K562 (cell line): ENCODE results near the gene RIMOC1. TPM values are rescaled to one million over a fixed set of nuclear protein-coding genes. Genes with fewer than 3 reads are reported as not detected.

ENCODE experiments used
- CREB1 ChIP-seq, 2 experiments: sonication (generic) in 1 of 2; formaldehyde crosslinking in 1 of 2; IDR thresholded peaks; 2 replicates each; pipeline versions ENCODE4 v1.6.1 to v1.8.0; 2012 to 2022; ENCODE audit warnings: inconsistent platforms in 1 of 2, mild to moderate bottlenecking in 1 of 2, missing genetic modification reagents in 1 of 2, moderate library complexity in 1 of 2
- ELF1 ChIP-seq: fragments of 200-800 bp; sonication (Bioruptor generic); IDR thresholded peaks from 2 replicates; pipeline ENCODE4 v1.6.1; 2016; ENCODE audit warnings: missing genetic modification characterization, missing compliant biosample characterization
- MECOM ChIP-seq: fragments of 250-450 bp; sonication (Bioruptor Pico); IDR thresholded peaks from 2 replicates; pipeline ENCODE4 v1.8.0; 2022; ENCODE audit warnings: inconsistent platforms
- MYBL2 ChIP-seq, 2 experiments: fragments of 450-650 bp in 1 of 2; sonication (generic) in 1 of 2; formaldehyde crosslinking in 1 of 2; IDR thresholded peaks; 2 replicates each; pipeline versions ENCODE4 v1.6.1 to v1.8.1; 2017 to 2022; ENCODE audit warnings: borderline replicate concordance in 1 of 2, inconsistent platforms in 1 of 2, low read depth in 1 of 2, mild to moderate bottlenecking in 1 of 2, missing genetic modification reagents in 1 of 2, moderate library complexity in 1 of 2
- REST ChIP-seq, 2 experiments: fragments of 450-650 bp; formaldehyde crosslinking in 1 of 2; IDR thresholded peaks; 2 replicates each; pipeline versions ENCODE4 v1.4.0 to v1.6.1; 2014 to 2020; ENCODE audit warnings: mild to moderate bottlenecking in 2 of 2, borderline replicate concordance in 1 of 2, low read depth in 1 of 2
- STAG1 ChIP-seq: sonication (generic); formaldehyde crosslinking; IDR thresholded peaks from 2 replicates; pipeline ENCODE4 v1.5.0; 2020; ENCODE audit warnings: missing genetic modification reagents, borderline replicate concordance
- ZBTB2 ChIP-seq: fragments of 450-650 bp; IDR thresholded peaks from 2 replicates; pipeline ENCODE4 v1.6.1; 2016; ENCODE audit warnings: antibody characterized with exemption
- polyA plus RNA-seq, 8 experiments: library from polyadenylated mRNA; depleted of rRNA in 4 of 8; stranded (reverse) in 5 of 8; unstranded in 3 of 8; fragments of >200 nt; fragmentation: Nextera tagmentation in 2 of 8; fragmentation: Illumina TruSeq in 1 of 8; extraction: Ambion mirVana in 2 of 8; extraction: Trizol in 1 of 8; gene quantifications; 2 replicates each; pipeline versions ENCODE4 v1.2.1 to v1.2.3, GENCODE V29; 2011 to 2014; ENCODE audit warnings: inconsistent platforms in 1 of 8, missing spikeins in 1 of 8
- total RNA-seq, 7 experiments: library from RNA; depleted of rRNA in 6 of 7; stranded (reverse); fragments of >200 nt in 6 of 7; fragmentation: Illumina TruSeq in 2 of 7; extraction: Trizol in 2 of 7; gene quantifications; 2 replicates each; pipeline versions ENCODE4 v1.2.1 to v1.2.3, GENCODE V29; 2011 to 2021; ENCODE audit warnings: low replicate concordance in 1 of 7
- TF ChIP-seq, protein P1 (sequence below): fragments of 150-350 bp; IDR thresholded peaks from 2 replicates; pipeline ENCODE4 v1.6.1; 2014; ENCODE audit warnings: low read depth, mild to moderate bottlenecking, low read length, borderline replicate concordance
- TF ChIP-seq, protein P2 (sequence below): fragments of 450-650 bp; formaldehyde crosslinking; IDR thresholded peaks from 2 replicates; pipeline ENCODE4 v1.4.0; 2020; ENCODE audit warnings: mild to moderate bottlenecking, moderate library complexity

The RIMOC1 gene
- total and polyA plus RNA-seq, 9 of the 15 experiments (the other 6 are each of a cell fraction or from before 2014, with no cell fraction given): 11.6 to 63.1 (median 30.8) TPM

DNA sequence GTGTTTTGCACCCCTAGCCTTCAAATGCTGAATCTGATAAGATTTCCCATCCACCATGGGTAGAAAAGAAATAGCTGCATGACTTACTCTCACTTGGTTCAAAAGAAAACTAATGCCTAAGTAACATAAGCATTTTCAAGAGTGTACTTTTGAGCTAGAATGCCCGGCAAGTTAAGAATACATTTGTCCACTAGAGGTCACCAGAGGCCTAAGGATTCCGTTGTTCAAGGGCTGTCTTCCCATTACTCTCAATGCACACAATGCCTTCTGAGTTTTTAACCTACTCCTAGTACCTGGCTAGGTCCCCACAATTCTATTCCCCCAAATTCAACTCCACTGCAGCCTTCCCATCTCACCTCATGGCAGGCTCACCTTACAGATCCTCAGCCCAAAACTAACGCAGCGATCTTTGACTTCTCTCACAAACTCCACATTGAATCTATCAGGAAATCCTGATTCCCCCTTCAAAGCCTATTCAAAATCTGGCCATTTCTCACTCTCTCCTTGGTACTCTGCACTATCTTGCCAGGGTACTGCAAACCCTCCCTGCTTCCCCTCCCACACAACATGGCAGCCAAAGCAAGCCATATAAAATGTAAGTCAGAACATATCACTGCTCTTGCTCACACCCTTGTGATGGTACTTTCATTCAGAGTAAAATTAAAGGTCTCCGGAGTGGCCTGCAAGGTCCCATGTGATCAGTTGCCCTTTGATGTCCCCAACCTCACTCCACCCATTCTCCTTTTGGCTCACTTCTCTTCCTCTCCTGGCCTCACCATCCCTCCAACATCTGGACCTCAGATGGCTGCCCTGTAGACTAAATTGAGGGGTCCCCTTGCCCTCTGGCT lies 47.3 kb upstream of the RIMOC1 start (continued):
- TF ChIP-seq, protein P1, sequence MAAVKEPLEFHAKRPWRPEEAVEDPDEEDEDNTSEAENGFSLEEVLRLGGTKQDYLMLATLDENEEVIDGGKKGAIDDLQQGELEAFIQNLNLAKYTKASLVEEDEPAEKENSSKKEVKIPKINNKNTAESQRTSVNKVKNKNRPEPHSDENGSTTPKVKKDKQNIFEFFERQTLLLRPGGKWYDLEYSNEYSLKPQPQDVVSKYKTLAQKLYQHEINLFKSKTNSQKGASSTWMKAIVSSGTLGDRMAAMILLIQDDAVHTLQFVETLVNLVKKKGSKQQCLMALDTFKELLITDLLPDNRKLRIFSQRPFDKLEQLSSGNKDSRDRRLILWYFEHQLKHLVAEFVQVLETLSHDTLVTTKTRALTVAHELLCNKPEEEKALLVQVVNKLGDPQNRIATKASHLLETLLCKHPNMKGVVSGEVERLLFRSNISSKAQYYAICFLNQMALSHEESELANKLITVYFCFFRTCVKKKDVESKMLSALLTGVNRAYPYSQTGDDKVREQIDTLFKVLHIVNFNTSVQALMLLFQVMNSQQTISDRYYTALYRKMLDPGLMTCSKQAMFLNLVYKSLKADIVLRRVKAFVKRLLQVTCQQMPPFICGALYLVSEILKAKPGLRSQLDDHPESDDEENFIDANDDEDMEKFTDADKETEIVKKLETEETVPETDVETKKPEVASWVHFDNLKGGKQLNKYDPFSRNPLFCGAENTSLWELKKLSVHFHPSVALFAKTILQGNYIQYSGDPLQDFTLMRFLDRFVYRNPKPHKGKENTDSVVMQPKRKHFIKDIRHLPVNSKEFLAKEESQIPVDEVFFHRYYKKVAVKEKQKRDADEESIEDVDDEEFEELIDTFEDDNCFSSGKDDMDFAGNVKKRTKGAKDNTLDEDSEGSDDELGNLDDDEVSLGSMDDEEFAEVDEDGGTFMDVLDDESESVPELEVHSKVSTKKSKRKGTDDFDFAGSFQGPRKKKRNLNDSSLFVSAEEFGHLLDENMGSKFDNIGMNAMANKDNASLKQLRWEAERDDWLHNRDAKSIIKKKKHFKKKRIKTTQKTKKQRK: no peak
- TF ChIP-seq CREB1 (IDR thresholded peaks at IDR 0.05): no peak
- TF ChIP-seq CREB1 (CRISPR knock-in tag; IDR thresholded peaks at IDR 0.05): no peak
- TF ChIP-seq STAG1 (CRISPR knock-in tag): peak; percentile 67; the same call in 1 of the 2 replicates
- TF ChIP-seq, protein P2, sequence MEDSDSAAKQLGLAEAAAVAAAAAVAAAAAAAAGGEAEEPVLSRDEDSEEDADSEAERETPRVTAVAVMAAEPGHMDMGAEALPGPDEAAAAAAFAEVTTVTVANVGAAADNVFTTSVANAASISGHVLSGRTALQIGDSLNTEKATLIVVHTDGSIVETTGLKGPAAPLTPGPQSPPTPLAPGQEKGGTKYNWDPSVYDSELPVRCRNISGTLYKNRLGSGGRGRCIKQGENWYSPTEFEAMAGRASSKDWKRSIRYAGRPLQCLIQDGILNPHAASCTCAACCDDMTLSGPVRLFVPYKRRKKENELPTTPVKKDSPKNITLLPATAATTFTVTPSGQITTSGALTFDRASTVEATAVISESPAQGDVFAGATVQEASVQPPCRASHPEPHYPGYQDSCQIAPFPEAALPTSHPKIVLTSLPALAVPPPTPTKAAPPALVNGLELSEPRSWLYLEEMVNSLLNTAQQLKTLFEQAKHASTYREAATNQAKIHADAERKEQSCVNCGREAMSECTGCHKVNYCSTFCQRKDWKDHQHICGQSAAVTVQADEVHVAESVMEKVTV (CRISPR knock-in tag): peak; percentile 90
- TF ChIP-seq ELF1 (tag): no peak
- TF ChIP-seq MECOM (CRISPR knock-in tag): 0 out of 2 replicates have a peak, but pooled peaks have one; percentile 23
- peak; percentile 88 for TF ChIP-seq REST (IDR thresholded peaks at IDR 0.05; ENCODE audit: borderline replicate concordance)
- TF ChIP-seq REST (CRISPR knock-in tag; IDR thresholded peaks at IDR 0.05; ENCODE audit: low read depth): no peak
- no peak for TF ChIP-seq MYBL2 (IDR thresholded peaks at IDR 0.05; ENCODE audit: low read depth)
- no peak for TF ChIP-seq MYBL2 (CRISPR knock-in tag; IDR thresholded peaks at IDR 0.05; ENCODE audit: borderline replicate concordance)
- TF ChIP-seq ZBTB2: no peak
